ENCODE data around the gene ATP2A1.

DNA sequence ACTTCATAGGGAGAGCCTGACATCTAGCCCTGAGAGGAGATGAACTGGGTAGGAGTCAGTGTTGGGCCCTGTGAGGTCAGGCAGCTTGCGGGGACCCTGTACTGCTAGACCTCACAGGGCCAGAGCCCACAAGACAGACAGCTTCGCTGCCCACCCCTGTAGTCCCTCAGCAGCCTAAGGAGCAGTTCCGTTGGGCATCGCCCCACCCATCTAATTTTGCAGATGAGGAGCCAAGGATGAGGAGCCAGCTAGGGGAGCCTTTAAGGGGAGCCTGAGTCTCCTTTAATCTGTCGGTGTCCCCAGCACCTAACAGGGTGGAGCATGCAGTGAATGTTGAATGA is 31.4 kb upstream of the ATP2A1 start:
- no peak for TF ChIP-seq REST (IDR thresholded peaks at IDR 0.05; ENCODE audit: low read depth)
- TF ChIP-seq, protein P1, sequence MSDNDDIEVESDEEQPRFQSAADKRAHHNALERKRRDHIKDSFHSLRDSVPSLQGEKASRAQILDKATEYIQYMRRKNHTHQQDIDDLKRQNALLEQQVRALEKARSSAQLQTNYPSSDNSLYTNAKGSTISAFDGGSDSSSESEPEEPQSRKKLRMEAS (IDR thresholded peaks at IDR 0.05) = no peak
- TF ChIP-seq NFIC (IDR thresholded peaks at IDR 0.05) = no peak
- no peak for TF ChIP-seq CEBPB (IDR thresholded peaks at IDR 0.05)
- no peak for TF ChIP-seq RAD21 (IDR thresholded peaks at IDR 0.05; ENCODE audit: low read depth)
- no peak for TF ChIP-seq TAF1 (IDR thresholded peaks at IDR 0.05; ENCODE audit: low read depth)
- no peak for TF ChIP-seq EP300 (IDR thresholded peaks at IDR 0.05; ENCODE audit: borderline replicate concordance)
- no peak for TF ChIP-seq YY1 (IDR thresholded peaks at IDR 0.05; ENCODE audit: low read depth)
- TF ChIP-seq USF1 (IDR thresholded peaks at IDR 0.05) = no peak
- TF ChIP-seq ZBTB7A (IDR thresholded peaks at IDR 0.05; ENCODE audit: low read depth) = no peak
- no peak for TF ChIP-seq TCF12 (IDR thresholded peaks at IDR 0.05; ENCODE audit: low read depth)
- no peak for TF ChIP-seq CREB1 (IDR thresholded peaks at IDR 0.05; ENCODE audit: low read depth)
- no peak for TF ChIP-seq FOXM1 (IDR thresholded peaks at IDR 0.05; ENCODE audit: borderline replicate concordance, low read depth)
- no peak for TF ChIP-seq EGR1 (IDR thresholded peaks at IDR 0.05)
